GM18508 (cell line): ENCODE measurements around the gene ZBTB7B.

Source experiments
- ATAC-seq: cut with Tn5 transposase; IDR thresholded peaks from one replicate; pipeline ENCODE4 v1.9.1; 2021; ENCODE audit warnings: moderate number of reproducible peaks; ENCODE audit not compliant: insufficient read depth, unreplicated experiment

Gene ZBTB7B

DNA sequence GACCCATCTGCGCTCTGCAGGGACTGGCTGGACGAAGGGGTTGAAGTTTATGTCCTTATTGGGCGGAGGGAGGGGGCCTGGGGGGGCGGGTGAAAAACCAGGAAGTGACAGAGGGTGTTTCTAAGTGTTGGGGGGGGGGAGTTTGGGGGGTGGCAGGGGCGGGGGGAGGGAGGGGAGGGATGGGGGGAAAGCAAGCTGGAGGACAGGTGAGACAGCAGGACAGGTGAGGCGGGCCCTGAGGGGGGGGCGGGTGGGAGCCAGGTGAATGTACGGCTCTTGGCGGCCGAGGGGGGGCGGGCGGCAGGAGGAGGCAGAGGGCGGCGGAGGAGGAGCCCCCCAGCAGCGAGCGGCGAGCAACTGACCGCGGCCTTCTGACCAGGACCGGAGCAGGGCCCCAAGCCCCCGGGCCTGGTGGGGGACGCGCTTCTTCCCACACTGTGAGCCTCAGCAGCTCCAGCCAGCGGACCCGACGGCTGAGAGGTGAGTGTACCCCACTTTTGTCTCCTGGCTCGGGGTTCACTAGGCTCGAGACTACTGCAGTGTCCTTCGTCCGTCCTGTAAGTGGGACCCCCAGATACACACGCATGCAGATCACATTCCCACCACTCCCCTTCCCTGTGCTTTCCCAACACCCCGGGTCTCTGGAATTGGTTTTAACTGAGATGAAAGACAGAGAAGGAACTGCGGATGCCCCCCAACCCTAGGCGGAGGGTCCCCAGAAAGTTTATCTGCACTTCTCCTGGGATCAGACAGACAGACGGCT is at the start of gene ZBTB7B:
ZBTB7B (plus strand) TSS at position 339 of the 763 bp plus-strand sequence. CDS start 11,859 bp downstream, outside the sequence.
- ATAC-seq = no peak

DNA sequence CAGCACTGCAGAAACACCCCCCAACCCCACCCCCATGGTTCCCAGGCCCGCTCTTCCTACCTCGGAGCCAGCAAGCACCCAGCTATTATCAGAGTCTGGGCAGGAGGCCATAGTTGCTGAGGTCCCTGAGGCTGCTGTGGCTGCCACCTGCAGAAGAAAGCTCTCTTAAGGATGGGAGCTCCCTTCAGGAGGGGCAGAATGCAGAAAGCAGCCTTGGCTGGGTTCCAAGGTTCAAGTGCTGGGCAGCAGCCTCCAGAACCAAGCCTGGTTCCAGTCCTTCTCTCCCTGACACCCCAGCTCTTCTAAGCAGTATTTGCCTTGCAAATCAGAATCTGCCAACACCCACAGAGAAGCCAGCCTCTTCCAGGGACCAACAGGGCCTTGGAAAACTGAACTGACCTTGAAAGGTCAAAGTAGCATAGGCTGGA is 49.0 kb upstream of the ZBTB7B start:
- no peak for ATAC-seq

DNA sequence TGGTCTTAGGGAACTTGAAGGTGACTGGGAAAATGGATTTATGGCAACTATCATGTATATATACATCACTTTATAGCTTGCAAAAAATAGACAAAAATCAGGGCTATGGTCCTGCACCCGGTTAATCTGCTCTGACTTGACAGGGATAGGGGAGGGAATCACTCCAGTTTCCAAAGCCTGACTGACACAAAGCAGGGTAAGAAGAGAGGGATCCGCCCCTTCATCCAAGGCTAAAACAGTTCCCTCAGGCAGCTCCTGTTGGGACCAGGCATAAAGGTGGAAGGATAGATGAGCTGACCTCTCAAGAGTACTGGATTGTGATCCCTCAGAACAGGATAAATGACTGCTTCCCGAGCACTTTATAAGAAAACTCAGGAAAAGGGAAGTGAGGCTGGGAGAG is 48.1 kb upstream of the ZBTB7B start:
- no peak for ATAC-seq

DNA sequence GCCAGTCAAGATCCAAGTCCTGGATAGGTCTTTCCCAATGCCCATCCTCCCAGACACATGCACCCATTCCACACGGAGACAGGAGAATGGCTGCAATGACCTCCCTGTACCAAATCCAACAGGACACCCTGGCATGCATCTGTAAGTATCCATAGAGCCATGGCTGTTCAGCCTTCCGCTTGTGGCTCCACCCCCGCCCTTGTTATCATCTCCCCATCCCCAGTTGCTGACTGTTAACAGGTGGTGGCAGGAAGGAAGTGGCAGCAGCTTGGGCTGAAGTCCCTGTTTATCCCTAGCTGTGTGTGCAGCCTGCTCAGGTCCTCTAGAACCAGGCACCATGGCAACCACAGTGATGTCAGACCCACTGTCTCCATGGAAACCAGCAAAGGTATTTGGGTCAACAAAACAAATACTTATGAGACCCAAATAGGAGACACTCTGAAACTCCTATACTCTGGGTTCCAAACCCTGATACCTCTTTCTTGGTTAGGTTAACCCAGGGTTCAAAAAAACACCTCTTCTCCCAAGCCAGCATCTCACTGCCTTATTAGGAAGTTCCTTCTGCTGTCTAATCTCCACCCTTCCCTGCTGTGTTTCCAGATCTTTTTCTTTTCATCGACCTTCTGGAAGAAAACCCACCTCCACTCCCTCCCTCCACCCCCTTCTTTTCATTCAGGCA is 47.4 kb upstream of the ZBTB7B start:
- no peak for ATAC-seq

DNA sequence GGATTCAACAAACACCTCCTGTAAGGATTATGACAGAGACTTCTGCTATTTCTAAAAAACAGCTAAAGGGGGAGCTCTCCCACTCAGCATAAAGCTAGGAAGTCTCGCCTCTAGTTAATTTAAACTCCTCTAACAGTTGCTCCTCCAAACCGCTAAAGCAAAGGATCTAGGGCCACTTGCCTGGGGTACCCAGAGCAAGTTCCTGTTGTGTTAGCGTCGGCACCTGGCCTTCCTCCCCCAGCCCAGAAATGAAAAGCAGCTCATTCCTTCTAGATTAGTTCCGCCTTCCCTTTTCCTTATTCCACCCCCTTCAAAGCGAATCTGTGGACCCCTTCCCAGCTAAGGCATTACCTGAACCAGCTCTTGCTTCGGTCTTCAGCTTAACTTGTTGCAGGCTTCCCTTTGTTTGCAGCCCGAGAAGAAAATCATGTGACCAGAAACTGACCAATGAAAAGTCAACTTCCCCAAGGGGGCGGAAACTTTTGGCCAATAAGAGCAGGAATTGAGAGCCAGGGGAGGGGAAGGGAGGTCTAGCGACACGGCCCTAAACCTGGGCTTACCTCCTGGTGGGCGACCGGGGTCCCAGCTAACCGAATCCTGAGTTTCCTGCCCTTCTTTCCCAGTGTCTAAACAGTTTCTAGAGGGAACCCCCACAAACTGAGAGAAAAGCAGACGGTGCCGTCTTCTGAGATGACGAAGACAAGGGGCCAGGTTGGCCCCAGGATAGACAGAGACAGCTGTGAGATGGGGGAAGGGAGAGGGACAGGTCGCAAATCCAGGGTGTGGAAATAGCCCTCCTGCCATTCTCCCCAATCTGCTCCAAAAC is 46.7 kb upstream of the ZBTB7B start, which contains the start of gene PBXIP1:
PBXIP1 (minus strand) TSS at position 382 of the 826 bp plus-strand sequence. CDS start 2,378 bp downstream, outside the sequence.
- no peak for ATAC-seq

DNA sequence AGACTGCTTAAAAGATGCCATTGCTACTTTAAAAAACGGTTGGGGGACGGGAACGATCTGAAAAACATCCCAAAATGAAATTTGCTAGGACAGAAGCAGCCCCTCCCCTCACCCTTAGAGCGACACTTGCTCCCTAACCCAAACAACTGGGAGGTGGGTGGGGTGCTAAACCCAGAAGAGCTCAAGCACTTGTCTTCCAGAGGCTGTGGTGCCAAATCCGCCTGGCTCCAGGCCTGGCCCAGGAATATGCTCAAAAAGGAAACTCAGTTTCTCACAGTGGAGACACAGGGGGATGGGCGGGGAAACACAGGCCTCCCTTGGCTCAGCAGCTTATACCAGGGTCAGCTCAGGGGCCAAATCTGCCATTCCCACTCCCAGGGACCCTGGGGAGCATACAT is 46.1 kb upstream of the ZBTB7B start:
- no peak for ATAC-seq

DNA sequence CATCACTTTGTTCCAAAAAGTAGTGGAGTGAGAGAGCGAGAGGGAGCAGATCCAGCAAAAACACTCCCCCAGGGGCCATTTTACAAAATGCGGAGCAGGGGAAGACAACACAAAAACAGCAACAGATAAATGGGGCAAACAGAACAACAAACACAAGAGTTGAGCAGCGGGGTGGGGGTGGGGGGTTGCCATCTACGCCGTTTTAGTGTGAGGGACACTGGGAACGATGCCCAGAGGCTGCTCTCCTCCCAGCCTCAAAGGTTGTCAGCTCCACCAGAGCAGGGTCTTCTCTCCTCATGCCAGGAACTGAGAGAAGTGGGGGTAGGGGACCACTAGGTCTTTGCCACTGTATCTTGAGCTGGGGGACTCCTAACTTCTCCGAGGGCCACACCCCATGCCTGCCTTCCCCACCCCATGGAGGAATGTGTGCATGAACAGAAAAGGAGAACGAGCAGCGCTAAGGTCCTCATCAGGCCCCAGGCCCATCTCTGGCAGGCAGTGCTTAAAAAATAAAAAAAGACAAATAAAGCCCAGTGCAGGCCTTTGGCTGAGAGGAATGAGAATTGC is 45.4 kb upstream of the ZBTB7B start:
- ATAC-seq = no peak

DNA sequence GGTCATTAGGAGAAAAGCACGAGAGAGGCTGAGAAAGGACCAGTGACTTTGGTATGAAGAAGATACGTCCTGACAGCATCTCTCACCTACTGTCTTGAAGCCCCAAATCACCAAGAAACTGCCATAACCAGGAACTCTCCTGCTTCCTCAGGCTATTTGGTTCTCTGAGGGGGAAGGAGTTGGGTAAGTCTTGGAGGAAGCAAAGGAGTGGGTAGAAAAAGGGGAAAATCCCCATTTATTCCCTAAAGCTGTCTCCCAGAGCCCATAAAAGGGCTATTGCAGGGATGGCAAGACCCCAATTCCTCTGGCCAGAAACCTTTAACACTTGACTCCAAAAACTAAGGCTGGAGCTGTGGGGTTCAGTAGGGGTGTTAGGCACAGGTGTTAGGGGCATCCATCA is 44.6 kb upstream of the ZBTB7B start:
- ATAC-seq = no peak

DNA sequence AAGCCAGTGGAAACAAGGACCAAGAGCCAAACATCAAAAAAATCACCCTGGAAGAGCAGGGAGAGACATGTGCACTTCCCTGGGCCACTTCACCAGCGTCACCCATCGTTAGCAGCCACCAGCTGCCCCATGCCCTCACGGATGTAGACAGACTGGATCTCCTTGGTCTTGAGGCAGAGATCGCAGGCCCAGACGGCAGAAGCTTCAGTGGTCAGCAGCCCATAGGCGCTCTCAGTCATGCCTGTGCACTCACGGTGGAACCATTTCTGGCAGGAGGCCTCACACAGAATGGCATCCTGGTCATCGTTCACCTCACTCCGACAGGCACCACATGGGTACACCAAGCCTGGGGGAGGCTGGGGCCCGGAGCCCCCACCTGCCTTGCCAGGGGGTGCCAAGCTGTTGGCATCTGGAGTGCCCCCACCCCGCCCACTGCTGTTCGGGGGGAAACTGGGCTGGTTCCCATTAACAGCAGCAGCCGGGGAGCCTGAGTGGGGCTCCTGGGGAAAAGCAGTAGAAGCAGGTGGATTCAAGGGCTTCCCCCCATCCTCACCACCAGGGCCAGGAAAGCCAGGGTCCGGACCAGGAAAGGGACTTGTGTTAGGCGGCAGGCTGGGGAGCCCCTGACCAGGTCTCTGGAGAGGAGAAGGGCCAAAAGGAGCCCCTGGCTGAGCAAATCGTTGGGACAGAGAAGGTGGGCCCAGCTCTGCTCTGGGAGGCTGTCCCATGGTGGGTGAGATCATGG is 43.7 kb upstream of the ZBTB7B start:
- ATAC-seq = no peak

DNA sequence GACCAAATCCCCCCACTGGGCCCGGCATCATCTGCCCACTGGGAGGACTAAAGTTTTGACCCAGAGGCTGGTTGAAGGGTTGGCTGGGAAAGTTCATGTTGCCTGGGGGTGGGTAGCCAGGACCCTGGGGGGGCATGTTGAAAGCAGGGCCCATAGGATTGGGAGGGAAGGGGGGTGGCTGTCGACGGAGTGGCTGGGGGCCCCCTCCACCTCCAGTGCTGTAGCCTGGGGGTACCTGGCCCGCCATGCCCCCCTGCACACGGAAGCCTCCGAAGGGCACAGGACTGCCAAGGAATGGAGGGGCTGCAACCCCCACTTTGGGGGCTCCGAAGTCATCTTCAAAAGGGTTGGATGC is 43.2 kb upstream of the ZBTB7B start:
- ATAC-seq = no peak

DNA sequence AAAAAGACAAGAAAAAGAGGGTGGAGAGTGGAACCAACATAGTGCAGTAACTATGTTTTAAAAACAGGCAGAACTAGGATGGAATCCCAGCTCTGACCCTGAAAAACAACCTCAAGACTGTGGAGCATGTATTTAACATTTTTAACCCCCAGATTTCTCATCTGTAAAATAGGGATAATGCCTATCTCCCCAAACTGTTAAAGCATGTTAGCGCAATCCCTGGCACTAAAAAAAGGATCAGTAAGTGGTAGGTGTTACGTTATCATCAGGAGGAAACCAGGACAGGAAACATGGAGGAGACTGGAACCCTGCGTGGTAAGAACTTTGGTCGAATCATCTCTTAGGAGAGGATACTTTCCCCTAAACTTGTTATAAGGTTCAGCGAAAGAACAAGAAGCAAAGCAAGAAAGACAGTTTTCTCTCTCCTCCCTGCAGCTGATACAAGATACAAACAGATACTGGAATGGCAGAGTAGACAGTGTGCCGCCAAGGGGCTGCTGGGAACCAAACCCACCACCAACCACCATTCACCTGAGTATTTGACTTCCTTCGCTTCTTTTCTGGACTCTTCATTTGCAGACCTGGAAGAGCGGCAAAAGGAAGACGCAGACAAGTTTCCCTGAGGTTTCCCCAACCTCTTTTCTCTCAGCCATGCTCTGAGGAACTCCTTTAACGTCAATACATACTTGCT is 42.0 kb upstream of the ZBTB7B start:
- ATAC-seq = no peak

DNA sequence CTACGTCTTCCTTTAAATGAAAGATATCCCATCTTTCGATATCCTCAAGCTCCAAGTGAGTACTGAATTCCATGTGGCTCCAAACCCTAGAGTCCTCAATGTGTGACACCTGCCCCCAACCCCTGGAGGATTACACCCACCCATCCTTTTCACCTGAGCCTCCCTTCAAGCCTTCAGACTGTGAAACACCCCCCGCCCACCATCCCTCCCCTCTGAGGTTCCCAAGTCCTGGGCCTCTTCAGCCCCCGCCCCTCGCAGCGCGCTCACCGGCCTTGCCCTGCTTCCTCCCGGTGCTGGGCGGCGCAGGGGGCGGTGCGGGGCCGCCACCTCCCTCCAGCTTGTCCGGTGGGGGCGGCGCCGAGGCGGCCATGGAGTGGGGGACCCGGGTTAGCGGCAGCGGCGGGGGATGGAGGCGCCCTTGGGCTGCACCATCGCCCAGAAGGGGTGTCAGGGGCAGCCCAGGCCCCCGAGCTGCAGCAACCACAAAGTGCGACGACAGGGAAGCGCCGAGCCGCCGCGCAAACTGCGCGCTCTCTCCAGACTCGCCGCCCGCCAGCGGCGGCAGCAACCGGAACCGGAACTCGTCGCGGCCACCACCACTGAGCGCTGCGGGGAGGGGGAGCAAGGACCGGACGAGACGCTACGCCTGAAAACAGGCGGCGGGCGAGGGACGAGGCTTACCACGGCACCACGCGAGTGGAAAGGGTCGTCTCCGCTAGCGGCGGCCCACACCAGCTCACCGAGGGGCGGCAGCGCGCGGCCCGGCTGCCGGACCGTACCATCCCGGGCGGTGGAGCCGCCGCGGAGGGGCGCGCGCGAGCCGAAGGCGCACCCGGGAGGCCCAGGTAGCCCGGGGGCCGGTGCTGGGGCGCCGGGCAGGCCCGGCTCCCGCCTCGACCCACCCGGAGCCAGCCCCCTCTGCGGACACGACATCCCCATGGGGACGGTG is 41.1 kb upstream of the ZBTB7B start, which contains the start of gene PYGO2:
PYGO2 (minus strand) TSS at position 576 of the 949 bp plus-strand sequence; CDS start at position 370, 206 bp downstream.
- no peak for ATAC-seq

DNA sequence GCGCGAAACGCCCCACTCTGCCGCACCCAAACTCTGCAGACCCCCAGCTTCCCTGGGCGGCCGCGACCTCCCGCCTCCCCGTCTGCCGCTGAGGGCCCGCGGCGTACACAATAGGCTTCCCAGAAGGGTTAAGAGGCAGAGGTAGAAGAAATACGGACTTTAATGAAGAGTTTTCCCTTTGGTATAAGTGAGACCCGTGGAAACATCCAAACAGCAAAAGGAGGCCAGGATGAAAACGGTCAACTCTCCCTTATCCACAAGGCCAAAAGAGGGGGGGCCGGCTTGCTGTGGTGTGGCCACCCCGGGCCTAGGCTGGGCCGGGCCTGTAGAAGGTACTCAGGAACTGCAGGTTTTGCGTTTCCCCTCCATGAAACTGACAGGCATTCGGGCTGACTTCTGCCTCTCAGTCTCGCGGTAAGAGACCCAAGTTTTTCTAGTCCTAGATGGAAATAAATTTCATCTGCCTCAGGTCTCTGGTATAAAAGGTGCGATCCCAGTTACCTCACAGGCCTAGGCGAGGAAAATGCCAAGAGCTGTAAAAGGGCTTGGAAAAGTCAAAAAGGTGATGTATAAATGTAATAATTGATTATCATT is 40.3 kb upstream of the ZBTB7B start:
- ATAC-seq = no peak

DNA sequence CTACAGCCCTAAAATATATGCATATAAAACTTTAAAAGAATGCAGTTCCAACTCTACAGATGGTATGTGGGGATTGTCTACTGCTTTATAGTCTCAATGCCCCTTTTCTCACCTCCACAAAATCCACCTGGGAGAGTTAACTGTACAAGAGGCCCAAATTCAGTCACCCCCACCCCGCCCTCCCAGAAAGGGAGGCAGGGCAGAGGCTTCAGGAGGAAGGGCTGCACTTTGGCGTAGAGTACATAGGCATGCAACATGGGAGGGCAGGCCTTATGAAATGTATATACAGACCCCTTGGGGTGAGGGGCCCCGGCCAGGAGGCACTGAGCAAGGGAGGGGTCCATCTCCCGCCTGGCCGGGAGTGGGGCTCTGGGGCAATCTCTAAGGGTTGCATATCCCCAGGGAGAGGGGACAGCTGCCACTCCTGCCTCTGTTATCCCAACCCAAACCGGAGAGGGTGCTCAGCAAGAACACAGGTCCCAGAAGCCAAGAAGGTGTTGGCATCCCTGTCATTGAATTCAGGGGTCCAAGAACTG is 39.7 kb upstream of the ZBTB7B start:
- ATAC-seq = no peak

DNA sequence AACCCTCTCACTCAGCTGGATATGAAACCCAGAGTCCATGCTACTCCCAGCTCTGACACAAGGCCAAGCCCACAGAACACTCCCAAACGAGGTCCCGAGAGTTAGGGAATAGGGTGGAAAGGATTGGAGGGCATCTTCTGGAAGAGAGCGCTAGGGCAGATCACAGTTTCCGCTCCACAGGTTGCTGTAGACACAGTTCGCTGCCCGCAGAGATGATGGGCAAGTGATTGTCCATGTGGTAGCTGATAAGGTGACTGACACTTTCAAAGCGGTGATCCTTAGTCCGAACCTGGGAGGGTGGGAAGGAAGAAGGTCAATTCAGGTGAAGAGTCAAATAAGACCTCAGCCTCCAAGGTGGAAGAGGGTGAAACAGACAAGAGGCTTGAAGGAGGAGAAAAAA is 39.0 kb upstream of the ZBTB7B start:
- no peak for ATAC-seq

DNA sequence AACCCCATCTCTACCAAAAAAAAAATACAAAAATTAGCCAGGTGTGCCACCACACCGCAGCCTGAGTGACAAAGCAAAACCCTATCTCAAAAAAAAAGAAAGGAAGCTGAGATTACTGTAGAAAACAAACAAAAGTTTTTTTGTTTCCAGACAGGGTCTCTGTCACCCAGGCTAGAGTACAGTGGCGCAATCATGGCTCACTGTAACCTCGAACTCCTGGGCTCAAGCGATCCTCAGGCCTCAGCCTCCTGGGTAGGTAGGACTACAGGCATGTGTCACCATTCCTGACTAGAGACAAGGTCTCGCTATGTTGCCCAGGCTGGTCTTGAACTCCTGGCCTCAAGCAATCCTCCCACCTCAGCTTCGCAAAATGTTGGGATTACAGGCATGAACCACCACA is 38.2 kb upstream of the ZBTB7B start:
- no peak for ATAC-seq

DNA sequence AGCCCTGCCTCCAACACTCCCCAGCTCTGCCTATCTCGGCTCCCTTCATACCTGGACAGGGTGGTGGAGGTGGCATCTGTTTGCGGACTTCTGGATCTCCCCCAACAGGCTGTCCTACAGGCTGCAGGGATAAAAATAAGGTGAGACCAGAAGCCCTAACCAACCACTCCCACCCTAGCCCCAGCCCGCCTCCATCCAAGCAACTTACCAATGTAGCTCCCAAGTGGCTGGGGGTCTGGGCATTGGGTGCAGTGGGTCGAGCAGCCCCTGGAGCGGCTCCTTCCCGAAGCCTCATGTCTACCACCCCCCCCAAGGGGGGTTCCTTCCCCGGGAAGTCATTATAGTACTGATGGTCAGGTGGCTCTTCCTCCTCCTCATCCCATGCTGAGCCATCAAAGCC is 36.5 kb upstream of the ZBTB7B start:
- no peak for ATAC-seq
